Sigmoid colon (tissue), 7 donors: ENCODE measurements around the gene PLA2G6. TPM values are rescaled to one million over a fixed set of nuclear protein-coding genes. Genes with fewer than 3 reads are reported as not detected.

Experiments
- DNase-seq: peaks from one replicate; pipeline ENCODE4 v3.0.0-alpha.2; 2019
- H3K27ac ChIP-seq, 4 donors: fragments of 200-600 bp; sonication (generic); one replicate each; pipeline ENCODE4 v1.5.1; 2016 to 2019; ENCODE audit warnings: mild to moderate bottlenecking in 1 of 4
- H3K27me3 ChIP-seq, 3 donors: fragments of 200-600 bp; sonication (generic); one replicate each; pipeline ENCODE4 v1.5.1; 2019; ENCODE audit warnings: mild to moderate bottlenecking in 1 of 3
- H3K36me3 ChIP-seq, 4 donors: fragments of 200-600 bp; sonication (generic); one replicate each; pipeline ENCODE4 v1.5.1; 2016 to 2019
- H3K4me1 ChIP-seq, 4 donors: fragments of 200-600 bp; sonication (generic); one replicate each; pipeline ENCODE4 v1.5.1; 2017 to 2019
- H3K4me3 ChIP-seq, 4 donors: fragments of 200-600 bp; sonication (generic); one replicate each; pipeline ENCODE4 v1.5.1; 2017 to 2019; ENCODE audit warnings: mild to moderate bottlenecking in 2 of 4, moderate library complexity in 1 of 4
- H3K9me3 ChIP-seq, 4 donors: fragments of 200-600 bp in 3 of 4; sonication (generic) in 3 of 4; one replicate each; pipeline versions ENCODE4 v1.5.1 to v1.6.1; 2013 to 2019
- EP300 ChIP-seq, 4 donors: sonication (generic); formaldehyde crosslinking; IDR thresholded peaks; one replicate each; pipeline ENCODE4 v1.6.1; 2017; ENCODE audit warnings: antibody characterized with exemption in 4 of 4
- POLR2A ChIP-seq, 2 donors: fragments of 450-650 bp; IDR thresholded peaks; one replicate each; pipeline ENCODE4 v1.6.1; 2016; ENCODE audit warnings: antibody characterized with exemption in 2 of 2, mild to moderate bottlenecking in 2 of 2, moderate library complexity in 2 of 2
- POLR2AphosphoS5 ChIP-seq, 4 donors: sonication (generic); formaldehyde crosslinking; IDR thresholded peaks; one replicate each; pipeline ENCODE4 v1.6.1; 2017; ENCODE audit warnings: antibody characterized with exemption in 4 of 4
- WGBS, 2 donors: extraction: QIAGEN DNeasy Blood & Tissue Kit; methylation state at CpG; one replicate each; pipeline ENCODE4 v1.1.7; 2013; 5-methylcytosine and 5-hydroxymethylcytosine counted together
- intact Hi-C: fragments of 100-400 bp; cut with DNase I; formaldehyde crosslinking; loops from one replicate; pipeline ENCODE4 v1.15.1; 2023
- polyA plus RNA-seq, 3 donors: library from polyadenylated mRNA; stranded (reverse); fragments of 200-250 nt; gene quantifications; one replicate each; pipeline ENCODE4 v1.2.3, GENCODE V29; 2013
- total RNA-seq, 4 donors: library from RNA; depleted of rRNA; stranded (reverse); fragments of >200 nt; gene quantifications; one replicate each; pipeline ENCODE4 v1.1.0, GENCODE V29; 2016
- TF ChIP-seq, protein P1 (sequence below), 4 experiments: fragments of 450-650 bp in 3 of 4; fragments of 200-600 bp in 1 of 4; IDR thresholded peaks; one replicate each; pipeline ENCODE4 v1.5.1; 2016 to 2019; ENCODE audit warnings: antibody characterized with exemption in 4 of 4, mild to moderate bottlenecking in 3 of 4, moderate library complexity in 2 of 4
- donor health status: healthy with polysubstance abuse.
- donor health status: Bipolar disorder and iron deficiency.
- donor health status: healthy.

PLA2G6 gene
- total and polyA plus RNA-seq, 7 donors = 6.6 to 36.2 (median 19.4) TPM

DNA sequence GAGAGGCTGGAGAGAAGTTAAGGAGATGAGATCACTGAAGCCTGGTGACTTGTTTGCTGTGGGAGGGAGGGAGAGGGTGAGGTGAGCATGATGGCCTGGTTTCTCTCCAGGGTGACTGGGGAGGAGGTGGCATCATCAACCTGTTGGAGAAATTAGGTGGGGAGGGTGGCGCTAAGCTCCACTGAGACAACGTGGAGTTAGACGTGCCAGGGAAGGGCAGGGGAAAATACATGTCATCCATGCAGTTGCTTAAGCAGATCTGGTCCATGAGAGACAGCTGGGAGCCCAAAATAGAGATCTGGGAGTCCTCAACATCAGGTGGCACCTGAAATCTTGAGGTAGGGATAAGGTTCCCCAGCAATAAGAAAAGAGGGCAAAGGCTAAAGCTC is 10.8 kb upstream of the PLA2G6 start:
- H3K4me1 ChIP-seq = peaks cover 0 to 18% (median 3%) of the 10 kb centered on the region in 4 donors
- H3K27me3 ChIP-seq = no peaks in the 10 kb centered on the region
- DNase-seq = no peak
- H3K27ac ChIP-seq = no peak overlapping the region
- no peak overlapping the region for H3K4me3 ChIP-seq
- H3K9me3 ChIP-seq = no peaks in the 10 kb centered on the region
- intact Hi-C loops = no loop called here
- TF ChIP-seq POLR2A (IDR thresholded peaks at IDR 0.05) (no peak), POLR2AphosphoS5 (IDR thresholded peaks at IDR 0.05) (no peak), EP300 (IDR thresholded peaks at IDR 0.05) (no peak)
- TF ChIP-seq, protein P1, sequence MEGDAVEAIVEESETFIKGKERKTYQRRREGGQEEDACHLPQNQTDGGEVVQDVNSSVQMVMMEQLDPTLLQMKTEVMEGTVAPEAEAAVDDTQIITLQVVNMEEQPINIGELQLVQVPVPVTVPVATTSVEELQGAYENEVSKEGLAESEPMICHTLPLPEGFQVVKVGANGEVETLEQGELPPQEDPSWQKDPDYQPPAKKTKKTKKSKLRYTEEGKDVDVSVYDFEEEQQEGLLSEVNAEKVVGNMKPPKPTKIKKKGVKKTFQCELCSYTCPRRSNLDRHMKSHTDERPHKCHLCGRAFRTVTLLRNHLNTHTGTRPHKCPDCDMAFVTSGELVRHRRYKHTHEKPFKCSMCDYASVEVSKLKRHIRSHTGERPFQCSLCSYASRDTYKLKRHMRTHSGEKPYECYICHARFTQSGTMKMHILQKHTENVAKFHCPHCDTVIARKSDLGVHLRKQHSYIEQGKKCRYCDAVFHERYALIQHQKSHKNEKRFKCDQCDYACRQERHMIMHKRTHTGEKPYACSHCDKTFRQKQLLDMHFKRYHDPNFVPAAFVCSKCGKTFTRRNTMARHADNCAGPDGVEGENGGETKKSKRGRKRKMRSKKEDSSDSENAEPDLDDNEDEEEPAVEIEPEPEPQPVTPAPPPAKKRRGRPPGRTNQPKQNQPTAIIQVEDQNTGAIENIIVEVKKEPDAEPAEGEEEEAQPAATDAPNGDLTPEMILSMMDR (IDR thresholded peaks at IDR 0.05) = no peak
- no peaks in the 10 kb centered on the region for H3K36me3 ChIP-seq
- 62 to 87% methylated on average over 3 of the region's 3 CpGs for WGBS, 2 donors

DNA sequence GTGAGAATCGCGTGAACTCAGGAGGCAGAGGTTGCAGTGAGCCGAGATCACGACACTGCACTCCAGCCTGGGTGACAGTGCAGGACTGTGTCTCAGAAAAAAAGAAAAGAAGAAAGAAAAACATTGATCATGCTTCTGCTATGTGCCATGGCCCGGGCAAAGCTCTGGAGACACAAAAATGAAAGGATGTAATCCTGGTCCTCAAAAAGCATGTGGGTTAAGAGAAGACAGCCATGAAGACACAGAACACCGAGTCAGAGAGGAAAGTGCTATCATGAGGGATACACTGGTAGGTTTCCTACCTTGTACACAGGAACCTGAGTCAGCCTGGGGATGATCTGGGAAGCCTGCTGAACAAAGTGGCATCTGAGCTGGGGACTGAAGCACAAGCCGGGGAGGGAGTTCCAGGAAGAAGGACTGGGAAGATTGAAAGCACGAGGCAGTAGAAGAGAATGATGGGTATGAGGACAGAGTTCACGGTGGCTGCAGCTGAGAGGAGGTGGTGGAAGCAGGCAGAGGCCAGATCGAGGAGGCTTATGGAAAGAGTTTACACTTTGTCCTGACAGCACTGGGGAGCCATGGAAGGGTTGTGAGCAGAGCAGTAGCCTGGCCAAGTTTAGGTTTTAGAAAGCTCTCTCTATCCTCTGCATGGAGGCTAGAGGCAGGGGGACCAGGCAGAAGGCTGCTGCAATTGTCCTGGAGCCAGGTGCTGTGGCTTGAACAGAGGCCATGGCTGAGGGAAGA is 10.3 kb upstream of the PLA2G6 start:
- no peaks in the 10 kb centered on the region for H3K36me3 ChIP-seq
- H3K27me3 ChIP-seq = no peaks in the 10 kb centered on the region
- H3K27ac ChIP-seq = no peak overlapping the region
- no peaks in the 10 kb centered on the region for H3K9me3 ChIP-seq
- no peak overlapping the region for H3K4me3 ChIP-seq
- intact Hi-C loops = no loop called here
- H3K4me1 ChIP-seq = peaks cover 0 to 19% (median 3%) of the 10 kb centered on the region in 4 donors
- WGBS, 2 donors = 58 to 80% methylated on average over 10 of the region's 10 CpGs
- TF ChIP-seq POLR2A (IDR thresholded peaks at IDR 0.05) (no peak), POLR2AphosphoS5 (IDR thresholded peaks at IDR 0.05) (no peak), EP300 (IDR thresholded peaks at IDR 0.05) (no peak)
- TF ChIP-seq, protein P1 (IDR thresholded peaks at IDR 0.05) = no peak
- DNase-seq = no peak

DNA sequence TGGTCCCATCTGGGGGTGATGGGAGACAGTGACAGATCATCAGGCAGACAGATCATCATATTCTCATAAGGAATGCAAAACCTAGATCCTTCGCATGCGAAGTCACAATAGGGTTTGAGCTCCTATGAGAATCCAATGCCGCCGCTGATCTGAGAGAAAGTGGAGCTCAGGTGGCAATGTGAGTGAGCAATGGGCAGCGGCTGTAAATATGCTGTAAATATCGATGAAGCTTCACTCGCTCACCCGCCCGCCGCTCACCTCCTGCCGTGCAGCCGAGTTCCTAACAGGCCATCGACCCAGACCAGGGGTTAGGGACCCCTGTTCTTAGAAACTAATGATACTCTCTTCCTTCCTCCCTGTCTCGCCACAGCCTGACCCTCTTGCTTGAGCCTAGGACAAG is 9.4 kb upstream of the PLA2G6 start:
- TF ChIP-seq POLR2A (IDR thresholded peaks at IDR 0.05) = no peak
- no peak for TF ChIP-seq POLR2AphosphoS5 (IDR thresholded peaks at IDR 0.05)
- TF ChIP-seq, protein P1 (IDR thresholded peaks at IDR 0.05) = no peak
- no peak for TF ChIP-seq EP300 (IDR thresholded peaks at IDR 0.05)
- intact Hi-C loops = no loop called here
- H3K27me3 ChIP-seq = no peaks in the 10 kb centered on the region
- no peak overlapping the region for H3K4me3 ChIP-seq
- DNase-seq = no peak
- no peak overlapping the region for H3K27ac ChIP-seq
- no peaks in the 10 kb centered on the region for H3K36me3 ChIP-seq
- H3K4me1 ChIP-seq = peaks cover 0 to 17% (median 3%) of the 10 kb centered on the region in 4 donors
- no peaks in the 10 kb centered on the region for H3K9me3 ChIP-seq
- 95 to 97% methylated on average over 14 of the region's 14 CpGs for WGBS, 2 donors

DNA sequence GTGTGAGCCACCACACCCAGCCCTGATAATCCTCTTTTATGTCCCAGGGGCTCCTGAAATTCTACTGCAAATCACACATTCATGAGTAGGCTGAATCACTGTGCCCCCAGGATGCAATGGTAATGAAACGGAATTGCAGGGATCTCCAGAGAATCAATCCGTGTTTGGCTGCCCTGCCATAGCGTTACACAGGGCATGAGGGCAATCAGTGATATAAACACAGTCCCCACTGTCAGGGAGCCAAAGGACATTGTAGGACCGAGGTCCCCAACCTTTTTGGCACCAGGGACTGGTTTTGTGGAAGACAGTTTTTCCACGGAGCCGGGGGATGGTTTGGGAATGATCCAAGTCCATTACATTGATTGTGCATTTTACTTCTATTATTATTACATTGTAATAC is 9.0 kb upstream of the PLA2G6 start:
- Histone ChIP-seq H3K36me3 (no peaks in the 10 kb centered on the region), H3K9me3 (no peaks in the 10 kb centered on the region), H3K4me1 (peaks cover 0 to 17% (median 3%) of the 10 kb centered on the region in 4 donors), H3K27ac (no peak overlapping the region), H3K27me3 (no peaks in the 10 kb centered on the region), H3K4me3 (no peak overlapping the region)
- 83 to 86% methylated on average over 6 of the region's 6 CpGs for WGBS, 2 donors
- TF ChIP-seq POLR2A (IDR thresholded peaks at IDR 0.05) (no peak), EP300 (IDR thresholded peaks at IDR 0.05) (no peak), POLR2AphosphoS5 (IDR thresholded peaks at IDR 0.05) (no peak)
- TF ChIP-seq, protein P1 (IDR thresholded peaks at IDR 0.05) = no peak
- intact Hi-C loops = no loop called here
- DNase-seq = no peak
